HCT116 (cell line): ENCODE data around the gene NKX6-1. TPM values are rescaled to one million over a fixed set of nuclear protein-coding genes. Genes with fewer than 3 reads are reported as not detected.
A peak's percentile ranks its signal among the peaks of the same experiment; 100 is the strongest.

ENCODE experiments used
- ATAC-seq: fragments of 200-7000 bp; cut with Tn5 transposase; 2 replicates; pipeline ENCODE4 v1.9.1; 2020; ENCODE audit warnings: mild to moderate bottlenecking, moderate library complexity
- BruUV-seq: library from RNA; stranded (reverse); fragments of 400-500 nt; replicated peaks from 2 replicates; lab custom pipeline; 2021; lab: Mats Ljungman, UMichigan
- CTCF ChIA-PET: fragments of 300-600 bp; sonication (Branson Sonifier 250); formaldehyde crosslinking; loops from one replicate; lab custom pipeline; 2021; ENCODE audit warnings: antibody characterized with exemption; lab: Charles Lee
- POLR2A ChIA-PET: fragments of 300-600, 350-600 bp; sonication (Branson Sonifier 250); formaldehyde crosslinking; loops from one replicate; lab custom pipeline; 2021; ENCODE audit warnings: antibody characterized with exemption; lab: Charles Lee
- RAD21 ChIA-PET, 2 experiments: fragments of 300-600 bp; sonication (Branson Sonifier 250); formaldehyde crosslinking; loops; one replicate each; lab custom pipeline; 2023; ENCODE audit warnings: low total read pairs in 2 of 2; ENCODE audit not compliant: uncharacterized antibody in 2 of 2, unreplicated experiment in 2 of 2, low non-redundant PET in 1 of 2; lab: Charles Lee
- DNase-seq: peaks from one replicate; pipeline ENCODE4 v3.0.0-alpha.2; 2010; ENCODE audit warnings: low read depth, low spot score
- H2AFZ ChIP-seq: fragments of 200-600 bp; shearing (Covaris generic), sonication (generic); 2 replicates; pipeline ENCODE4 v1.6.1; 2017; ENCODE audit warnings: low read depth, mixed run types, mixed read lengths, antibody characterized with exemption, low read length; ENCODE audit not compliant: poor library complexity, severe bottlenecking
- H3K27ac ChIP-seq: 2 replicates; pipeline ENCODE4 v1.5.1; 2012; ENCODE audit warnings: low read depth, low read length
- H3K27me3 ChIP-seq: fragments of 200-600 bp; sonication (generic); 2 replicates; pipeline ENCODE4 v1.6.1; 2016; ENCODE audit warnings: mixed run types, low read length, mixed read lengths; ENCODE audit not compliant: insufficient read depth
- H3K36me3 ChIP-seq, 2 experiments: fragments of 200-500 bp in 1 of 2; fragments of 200-600 bp in 1 of 2; sonication (Bioruptor generic) in 1 of 2; sonication (generic) in 1 of 2; 2 replicates each; pipeline versions ENCODE4 v1.5.1 to v1.6.1; 2014 to 2016; ENCODE audit warnings: low read length in 2 of 2, inconsistent platforms in 1 of 2, mixed read lengths in 1 of 2, mixed run types in 1 of 2; ENCODE audit not compliant: insufficient read depth in 2 of 2, control insufficient read depth in 1 of 2
- H3K4me1 ChIP-seq, 2 experiments: fragments of 200-600 bp in 1 of 2; sonication (generic) in 1 of 2; 2 replicates each; pipeline versions ENCODE4 v1.5.1 to v1.6.1; 2012 to 2017; ENCODE audit warnings: low read length in 2 of 2, inconsistent platforms in 1 of 2, mild to moderate bottlenecking in 1 of 2, mixed read lengths in 1 of 2, mixed run types in 1 of 2, moderate library complexity in 1 of 2; ENCODE audit not compliant: insufficient read depth in 2 of 2, control insufficient read depth in 1 of 2
- H3K4me2 ChIP-seq: fragments of 200-600 bp; sonication (generic); 2 replicates; pipeline ENCODE4 v1.6.1; 2017; ENCODE audit warnings: mixed run types, low read length, mixed read lengths
- H3K4me3 ChIP-seq, 2 experiments: fragments of 200-600 bp in 1 of 2; sonication (generic) in 1 of 2; replicated peaks in 1 of 2; 2 replicates each; pipeline ENCODE4 v1.5.1; 2011 to 2016; ENCODE audit warnings: low read length in 2 of 2, control low read depth in 1 of 2, low read depth in 1 of 2, mild to moderate bottlenecking in 1 of 2, mixed read lengths in 1 of 2, mixed run types in 1 of 2
- H3K79me2 ChIP-seq: fragments of 200-600 bp; sonication (generic); 2 replicates; pipeline ENCODE4 v1.6.1; 2017; ENCODE audit warnings: mild to moderate bottlenecking, mixed run types, low read length, moderate library complexity, mixed read lengths; ENCODE audit not compliant: insufficient read depth
- H3K9ac ChIP-seq: fragments of 200-600 bp; sonication (generic); 2 replicates; pipeline ENCODE4 v1.6.1; 2016; ENCODE audit warnings: low read length, mixed read lengths
- H3K9me2 ChIP-seq: fragments of 200-600 bp; sonication (generic), shearing (Covaris generic); 2 replicates; pipeline ENCODE4 v1.6.1; 2017; ENCODE audit warnings: mixed run types, mild to moderate bottlenecking, moderate library complexity; ENCODE audit not compliant: insufficient read depth
- H3K9me3 ChIP-seq, 2 experiments: fragments of 200-500 bp in 1 of 2; fragments of 200-600 bp in 1 of 2; sonication (Bioruptor generic) in 1 of 2; sonication (generic) in 1 of 2; 2 replicates each; pipeline ENCODE4 v1.6.1; 2014 to 2017; ENCODE audit warnings: low read length in 2 of 2, mixed read lengths in 2 of 2, inconsistent platforms in 1 of 2, low read depth in 1 of 2, mild to moderate bottlenecking in 1 of 2, mixed run types in 1 of 2, moderate library complexity in 1 of 2; ENCODE audit not compliant: control insufficient read depth in 1 of 2, insufficient read depth in 1 of 2
- H4K20me1 ChIP-seq: fragments of 200-600 bp; sonication (generic), shearing (Covaris generic); 2 replicates; pipeline ENCODE4 v1.6.1; 2017; ENCODE audit warnings: mixed run types, mild to moderate bottlenecking, moderate library complexity; ENCODE audit not compliant: insufficient read depth
- CBX3 ChIP-seq: IDR thresholded peaks from 2 replicates; pipeline ENCODE4 v1.6.1; 2012; ENCODE audit warnings: low read depth
- EZH2phosphoT487 ChIP-seq: fragments of 200-600 bp; IDR thresholded peaks from 2 replicates; pipeline ENCODE4 v1.6.1; 2018; ENCODE audit warnings: antibody characterized with exemption, borderline replicate concordance
- FOSL1 ChIP-seq: IDR thresholded peaks from 2 replicates; pipeline ENCODE4 v1.6.1; 2012; ENCODE audit warnings: low read depth
- JUND ChIP-seq: IDR thresholded peaks from 2 replicates; pipeline ENCODE4 v1.6.1; 2012
- POLR2A ChIP-seq: IDR thresholded peaks from 2 replicates; pipeline ENCODE4 v1.7.0; 2011; ENCODE audit warnings: borderline replicate concordance; ENCODE audit not compliant: insufficient read depth, insufficient read length; ENCODE audit errors: extremely low read depth
- POLR2AphosphoS5 ChIP-seq: IDR thresholded peaks from 2 replicates; pipeline ENCODE4 v1.6.1; 2011; ENCODE audit warnings: mild to moderate bottlenecking, low read depth, low read length, moderate library complexity
- RAD21 ChIP-seq: IDR thresholded peaks from 2 replicates; pipeline ENCODE4 v1.6.1; 2012; ENCODE audit warnings: low read depth, mild to moderate bottlenecking
- TCF7L2 ChIP-seq: IDR thresholded peaks from 2 replicates; pipeline ENCODE4 v1.7.0; 2011; ENCODE audit warnings: borderline replicate concordance, inconsistent platforms; ENCODE audit not compliant: insufficient read depth, insufficient read length; ENCODE audit errors: extremely low read depth
- ZNF274 ChIP-seq: fragments of 200-500 bp; sonication (Bioruptor generic); IDR thresholded peaks from 2 replicates; pipeline ENCODE4 v1.6.1; 2014; ENCODE audit warnings: mild to moderate bottlenecking, low read depth, low read length, inconsistent platforms
- intact Hi-C: fragments of 100-400 bp; cut with micrococcal nuclease; formaldehyde crosslinking; loops from 2 replicates; pipeline ENCODE4 v1.10.0; 2022
- total RNA-seq: library from RNA; stranded (reverse); gene quantifications from one replicate; pipeline ENCODE4 v1.2.1, GENCODE V29; 2021; ENCODE audit not compliant: unreplicated experiment
- TF ChIP-seq, protein P1 (sequence below), 3 experiments: fragments of 200-600 bp in 1 of 3; sonication (generic) in 1 of 3; IDR thresholded peaks in 2 of 3; conservative IDR thresholded peaks in 1 of 3; 2 replicates each; pipeline ENCODE4 v1.5.1; 2012 to 2017; ENCODE audit warnings: low read depth in 2 of 3, low read length in 2 of 3, antibody characterized with exemption in 1 of 3, borderline replicate concordance in 1 of 3, control low read depth in 1 of 3, mild to moderate bottlenecking in 1 of 3, mixed read lengths in 1 of 3, mixed run types in 1 of 3, moderate library complexity in 1 of 3; ENCODE audit not compliant: insufficient read depth in 1 of 3
- TF ChIP-seq, protein P2 (sequence below): IDR thresholded peaks from 2 replicates; pipeline ENCODE4 v1.6.1; 2011; ENCODE audit warnings: mild to moderate bottlenecking, low read length, moderate library complexity; ENCODE audit not compliant: insufficient replicate concordance; ENCODE audit errors: extremely low read depth

NKX6-1 gene
- total RNA-seq, 1 experiment from 2014 or later = 4.2 TPM

GRCh38 chr4:84529169-84529751, 30.2 kb upstream of the NKX6-1 start:
- H3K4me2 ChIP-seq = no peak overlapping the region
- no peaks in the 10 kb centered on the region for H3K36me3 ChIP-seq
- ATAC-seq (peak; percentile 70), DNase-seq (peak; percentile 21)
- H3K9me2 ChIP-seq = no peaks in the 10 kb centered on the region
- intact Hi-C loops = no loop called here
- no peaks in the 10 kb centered on the region for H3K9me3 ChIP-seq
- ChIA-PET CTCF (interaction anchor here (1.0 to 1.9 kb wide), 7 partner anchors 9 to 50 kb away, joined by 3 to 11 read pairs (median 4); no protein-coding TSS in a partner anchor), POLR2A (no interaction called here), RAD21 (no interaction called here)
- H3K4me3 ChIP-seq = no peak overlapping the region
- no peaks in the 10 kb centered on the region for H3K79me2 ChIP-seq
- peaks cover 12 to 16% of the 10 kb centered on the region in 2 experiments for H3K4me1 ChIP-seq
- no TSS peak for BruUV-seq
- H3K9ac ChIP-seq = no peak overlapping the region
- H2AFZ ChIP-seq = no peak overlapping the region
- TF ChIP-seq, protein P1, sequence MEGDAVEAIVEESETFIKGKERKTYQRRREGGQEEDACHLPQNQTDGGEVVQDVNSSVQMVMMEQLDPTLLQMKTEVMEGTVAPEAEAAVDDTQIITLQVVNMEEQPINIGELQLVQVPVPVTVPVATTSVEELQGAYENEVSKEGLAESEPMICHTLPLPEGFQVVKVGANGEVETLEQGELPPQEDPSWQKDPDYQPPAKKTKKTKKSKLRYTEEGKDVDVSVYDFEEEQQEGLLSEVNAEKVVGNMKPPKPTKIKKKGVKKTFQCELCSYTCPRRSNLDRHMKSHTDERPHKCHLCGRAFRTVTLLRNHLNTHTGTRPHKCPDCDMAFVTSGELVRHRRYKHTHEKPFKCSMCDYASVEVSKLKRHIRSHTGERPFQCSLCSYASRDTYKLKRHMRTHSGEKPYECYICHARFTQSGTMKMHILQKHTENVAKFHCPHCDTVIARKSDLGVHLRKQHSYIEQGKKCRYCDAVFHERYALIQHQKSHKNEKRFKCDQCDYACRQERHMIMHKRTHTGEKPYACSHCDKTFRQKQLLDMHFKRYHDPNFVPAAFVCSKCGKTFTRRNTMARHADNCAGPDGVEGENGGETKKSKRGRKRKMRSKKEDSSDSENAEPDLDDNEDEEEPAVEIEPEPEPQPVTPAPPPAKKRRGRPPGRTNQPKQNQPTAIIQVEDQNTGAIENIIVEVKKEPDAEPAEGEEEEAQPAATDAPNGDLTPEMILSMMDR (IDR thresholded peaks at IDR 0.05 in 2 of 3, conservative IDR thresholded peaks at IDR 0.05 in 1 of 3; ENCODE audit: borderline replicate concordance in 1 of 3, insufficient read depth in 1 of 3, low read depth in 2 of 3, low read length in 2 of 3) = peak in 2 of 3 experiments; percentile 52 to 77; a peak in 5 of 6 replicates
- TF ChIP-seq TCF7L2 (no peak), FOSL1 (no peak), RAD21 (peak; percentile 68)
- H3K27ac ChIP-seq = no peak overlapping the region
- no peaks in the 10 kb centered on the region for H4K20me1 ChIP-seq
- no peaks in the 10 kb centered on the region for H3K27me3 ChIP-seq

DNA sequence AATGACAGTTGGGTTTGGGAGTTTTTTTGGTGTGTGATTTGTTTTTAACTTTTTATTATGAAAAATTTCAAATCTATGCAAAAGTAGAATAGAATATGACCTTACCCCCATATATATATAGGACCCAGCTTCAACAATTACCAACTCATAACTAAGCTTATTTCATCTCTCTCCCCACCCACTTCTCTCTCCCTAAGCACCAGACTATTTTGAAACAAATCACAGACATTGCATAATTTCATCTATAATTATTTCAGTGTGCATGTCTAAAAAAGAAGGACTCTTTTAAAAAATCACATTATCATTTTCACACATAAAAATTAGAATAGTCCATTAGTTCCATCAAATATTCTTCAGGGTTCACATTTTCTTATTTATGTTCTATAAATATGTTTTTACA, 28.3 kb upstream of the NKX6-1 start:
- ATAC-seq = no peak
- H3K9ac ChIP-seq = no peak overlapping the region
- peaks cover 12 to 16% of the 10 kb centered on the region in 2 experiments for H3K4me1 ChIP-seq
- H3K36me3 ChIP-seq = no peaks in the 10 kb centered on the region
- no peaks in the 10 kb centered on the region for H3K9me3 ChIP-seq
- ChIA-PET RAD21 (no interaction called here), POLR2A (no interaction called here), CTCF (no interaction called here)
- H3K4me2 ChIP-seq = no peak overlapping the region
- H2AFZ ChIP-seq = no peak overlapping the region
- no peaks in the 10 kb centered on the region for H4K20me1 ChIP-seq
- no peak for DNase-seq
- no peak overlapping the region for H3K27ac ChIP-seq
- no peak for TF ChIP-seq JUND
- TF ChIP-seq FOSL1 = no peak
- TF ChIP-seq ZNF274 = no peak
- TF ChIP-seq TCF7L2 = no peak
- no peak for TF ChIP-seq CBX3
- no peak for TF ChIP-seq POLR2A
- no peak for TF ChIP-seq POLR2AphosphoS5
- TF ChIP-seq EZH2phosphoT487 = no peak
- TF ChIP-seq, protein P2, sequence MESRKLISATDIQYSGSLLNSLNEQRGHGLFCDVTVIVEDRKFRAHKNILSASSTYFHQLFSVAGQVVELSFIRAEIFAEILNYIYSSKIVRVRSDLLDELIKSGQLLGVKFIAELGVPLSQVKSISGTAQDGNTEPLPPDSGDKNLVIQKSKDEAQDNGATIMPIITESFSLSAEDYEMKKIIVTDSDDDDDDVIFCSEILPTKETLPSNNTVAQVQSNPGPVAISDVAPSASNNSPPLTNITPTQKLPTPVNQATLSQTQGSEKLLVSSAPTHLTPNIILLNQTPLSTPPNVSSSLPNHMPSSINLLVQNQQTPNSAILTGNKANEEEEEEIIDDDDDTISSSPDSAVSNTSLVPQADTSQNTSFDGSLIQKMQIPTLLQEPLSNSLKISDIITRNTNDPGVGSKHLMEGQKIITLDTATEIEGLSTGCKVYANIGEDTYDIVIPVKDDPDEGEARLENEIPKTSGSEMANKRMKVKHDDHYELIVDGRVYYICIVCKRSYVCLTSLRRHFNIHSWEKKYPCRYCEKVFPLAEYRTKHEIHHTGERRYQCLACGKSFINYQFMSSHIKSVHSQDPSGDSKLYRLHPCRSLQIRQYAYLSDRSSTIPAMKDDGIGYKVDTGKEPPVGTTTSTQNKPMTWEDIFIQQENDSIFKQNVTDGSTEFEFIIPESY = no peak
- H3K27me3 ChIP-seq = no peaks in the 10 kb centered on the region
- intact Hi-C loops = no loop called here
- no peaks in the 10 kb centered on the region for H3K9me2 ChIP-seq
- no peaks in the 10 kb centered on the region for H3K79me2 ChIP-seq
- no TSS peak for BruUV-seq
- no peak overlapping the region for H3K4me3 ChIP-seq
